H1 (cell line): ENCODE data around the gene PLCL1. TPM values are rescaled to one million over a fixed set of nuclear protein-coding genes. Genes with fewer than 3 reads are reported as not detected.

Source experiments
- CTCF ChIA-PET: fragments of 300-600 bp; sonication (Branson Sonifier 250); formaldehyde crosslinking; loops from one replicate; lab custom pipeline; 2021; ENCODE audit not compliant: partially characterized antibody; lab: Charles Lee
- POLR2A ChIA-PET: fragments of 300-600 bp; sonication (Branson Sonifier 250); formaldehyde crosslinking; loops from one replicate; lab custom pipeline; 2021; ENCODE audit warnings: inconsistent platforms; ENCODE audit not compliant: partially characterized antibody; lab: Charles Lee
- DNase-seq, 2 experiments: peaks; one replicate each; pipeline versions ENCODE4 v3.0.0 to v3.0.0-alpha.2; 2010 to 2022; ENCODE audit warnings: low spot score in 2 of 2, low read depth in 1 of 2, mixed read lengths in 1 of 2
- FAIRE-seq: peaks from 2 replicates; lab custom pipeline; 2011; peaks lifted over from hg19 to GRCh38; lab: Jason Lieb, UNC
- H2AFZ ChIP-seq: 2 replicates; pipeline ENCODE4 v1.8.1; 2012; ENCODE audit warnings: low read length, inconsistent platforms
- H2AK5ac ChIP-seq: 2 replicates; pipeline ENCODE4 v1.6.1; 2013; ENCODE audit warnings: low read depth, low read length
- H2BK120ac ChIP-seq: replicated peaks from 2 replicates; pipeline ENCODE3; 2013; ENCODE audit warnings: low read depth, low read length, inconsistent platforms
- H2BK12ac ChIP-seq: 2 replicates; pipeline ENCODE4 v1.6.1; 2013; ENCODE audit warnings: low read depth, low read length
- H2BK15ac ChIP-seq: 2 replicates; pipeline ENCODE4 v1.6.1; 2013; ENCODE audit warnings: low read length
- H2BK20ac ChIP-seq: 2 replicates; pipeline ENCODE4 v1.6.1; 2013; ENCODE audit warnings: low read length
- H2BK5ac ChIP-seq: 2 replicates; pipeline ENCODE4 v1.6.1; 2013; ENCODE audit warnings: low read depth, low read length
- H3K14ac ChIP-seq: 2 replicates; pipeline ENCODE4 v1.6.1; 2013; ENCODE audit warnings: inconsistent platforms; ENCODE audit not compliant: insufficient read length
- H3K18ac ChIP-seq: 2 replicates; pipeline ENCODE4 v1.6.1; 2013; ENCODE audit warnings: low read length; ENCODE audit errors: extremely low read depth
- H3K23ac ChIP-seq: 2 replicates; pipeline ENCODE4 v1.6.1; 2013; ENCODE audit warnings: inconsistent platforms; ENCODE audit not compliant: insufficient read length
- H3K23me2 ChIP-seq: 2 replicates; pipeline ENCODE4 v1.6.1; 2013; ENCODE audit warnings: low read depth, low read length
- H3K27ac ChIP-seq: 2 replicates; pipeline ENCODE4 v1.6.1; 2011; ENCODE audit warnings: low read depth, low read length, inconsistent platforms
- H3K27me3 ChIP-seq, 4 experiments: replicated peaks in 1 of 4; 1 replicate in 1 of 4; 2 replicates in 3 of 4; pipeline versions ENCODE4 v1.6.1 to v1.8.1; 2011 to 2013; ENCODE audit warnings: low read length in 3 of 4, mild to moderate bottlenecking in 3 of 4, inconsistent platforms in 2 of 4, mixed read lengths in 2 of 4, moderate library complexity in 1 of 4; ENCODE audit not compliant: control insufficient read depth in 3 of 4, insufficient read depth in 3 of 4; ENCODE audit errors: extremely low read depth in 1 of 4
- H3K36me3 ChIP-seq, 4 experiments: 2 replicates each; pipeline versions ENCODE4 v1.6.1 to v1.8.1; 2011 to 2013; ENCODE audit warnings: mild to moderate bottlenecking in 4 of 4, low read length in 3 of 4, moderate library complexity in 2 of 4, control low read depth in 1 of 4, inconsistent platforms in 1 of 4; ENCODE audit not compliant: insufficient read depth in 4 of 4, control insufficient read depth in 2 of 4
- H3K4ac ChIP-seq: replicated peaks from 2 replicates; pipeline ENCODE3; 2013; ENCODE audit warnings: low read length, low read depth, mixed read lengths, inconsistent platforms; ENCODE audit not compliant: insufficient read length
- H3K4me1 ChIP-seq, 4 experiments: replicated peaks in 1 of 4; 1 replicate in 1 of 4; 2 replicates in 3 of 4; pipeline versions ENCODE4 v1.6.1 to v1.8.1; 2011 to 2013; ENCODE audit warnings: low read length in 3 of 4, inconsistent platforms in 2 of 4, mixed read lengths in 1 of 4; ENCODE audit not compliant: insufficient read depth in 4 of 4, control insufficient read depth in 3 of 4
- H3K4me2 ChIP-seq, 2 experiments: 2 replicates each; pipeline versions ENCODE4 v1.6.1 to v1.8.1; 2011 to 2013; ENCODE audit warnings: low read depth in 2 of 2, low read length in 2 of 2, control low read depth in 1 of 2, inconsistent platforms in 1 of 2, mild to moderate bottlenecking in 1 of 2; ENCODE audit not compliant: insufficient read depth in 1 of 2
- H3K4me3 ChIP-seq, 4 experiments: fragments of 200-600, 300-600 bp in 1 of 4; sonication (generic), shearing (Covaris generic), sonication (Bioruptor Twin) in 1 of 4; 2 replicates each; pipeline versions ENCODE4 v1.5.1 to v1.8.1; 2011 to 2016; ENCODE audit warnings: low read length in 4 of 4, low read depth in 3 of 4, control low read depth in 2 of 4, inconsistent platforms in 2 of 4, mild to moderate bottlenecking in 2 of 4, mixed read lengths in 1 of 4, moderate library complexity in 1 of 4; ENCODE audit not compliant: insufficient read depth in 2 of 4; ENCODE audit errors: extremely low read depth in 1 of 4
- H3K56ac ChIP-seq: replicated peaks from 2 replicates; pipeline ENCODE3; 2013; ENCODE audit warnings: low read depth, mild to moderate bottlenecking, mixed read lengths, low read length, inconsistent platforms; ENCODE audit not compliant: insufficient read length
- H3K79me1 ChIP-seq: 2 replicates; pipeline ENCODE4 v1.6.1; 2013; ENCODE audit warnings: low read depth, low read length, control low read depth
- H3K79me2 ChIP-seq, 2 experiments: 2 replicates each; pipeline versions ENCODE4 v1.6.1 to v1.8.1; 2012 to 2013; ENCODE audit warnings: low read length in 2 of 2, mild to moderate bottlenecking in 2 of 2, inconsistent platforms in 1 of 2; ENCODE audit not compliant: insufficient read depth in 2 of 2, control insufficient read depth in 1 of 2
- H3K9ac ChIP-seq, 4 experiments: replicated peaks in 1 of 4; 1 replicate in 1 of 4; 2 replicates in 3 of 4; pipeline versions ENCODE4 v1.6.1 to v1.8.1; 2011 to 2013; ENCODE audit warnings: low read depth in 3 of 4, low read length in 3 of 4, control low read depth in 2 of 4, mild to moderate bottlenecking in 2 of 4, moderate library complexity in 2 of 4, inconsistent platforms in 1 of 4; ENCODE audit errors: extremely low read depth in 1 of 4
- H3K9me3 ChIP-seq, 2 experiments: 2 replicates each; pipeline versions ENCODE4 v1.6.1 to v1.8.1; 2012 to 2013; ENCODE audit warnings: mild to moderate bottlenecking in 2 of 2, moderate library complexity in 2 of 2, control low read depth in 1 of 2, inconsistent platforms in 1 of 2, low read depth in 1 of 2, low read length in 1 of 2, mixed read lengths in 1 of 2; ENCODE audit not compliant: insufficient read depth in 2 of 2
- H4K20me1 ChIP-seq, 2 experiments: replicated peaks in 1 of 2; 2 replicates each; pipeline versions ENCODE3 to v1.8.1; 2011 to 2013; ENCODE audit warnings: inconsistent platforms in 2 of 2, low read length in 2 of 2, mild to moderate bottlenecking in 1 of 2; ENCODE audit not compliant: insufficient read depth in 2 of 2, control insufficient read depth in 1 of 2
- H4K5ac ChIP-seq: 2 replicates; pipeline ENCODE4 v1.6.1; 2013; ENCODE audit warnings: low read length, low read depth, mixed read lengths, inconsistent platforms; ENCODE audit not compliant: insufficient read length
- H4K8ac ChIP-seq: 2 replicates; pipeline ENCODE4 v1.8.0; 2013; ENCODE audit warnings: mild to moderate bottlenecking, moderate library complexity, low read length, inconsistent platforms; ENCODE audit not compliant: insufficient read depth; ENCODE audit errors: extremely low read depth
- H4K91ac ChIP-seq: replicated peaks from 2 replicates; pipeline ENCODE3; 2013; ENCODE audit warnings: low read length, mixed read lengths, inconsistent platforms; ENCODE audit not compliant: insufficient read length
- BACH1 ChIP-seq: IDR thresholded peaks from 2 replicates; pipeline ENCODE4 v1.6.1; 2012; ENCODE audit warnings: low read length, improper control_type of control experiment
- CBX8 ChIP-seq: fragments of 300-800, 300-1000 bp; sonication (generic); IDR thresholded peaks from 2 replicates; pipeline ENCODE4 v1.7.1; 2016; ENCODE audit warnings: low read depth, low read length, borderline replicate concordance
- CEBPB ChIP-seq: IDR thresholded peaks from 2 replicates; pipeline ENCODE4 v1.6.1; 2012; ENCODE audit warnings: low read depth, low read length
- EP300 ChIP-seq, 2 experiments: IDR thresholded peaks; 1 replicate in 1 of 2; 2 replicates in 1 of 2; pipeline ENCODE4 v1.6.1; 2011 to 2012; ENCODE audit warnings: low read depth in 2 of 2, low read length in 2 of 2, mild to moderate bottlenecking in 2 of 2, borderline replicate concordance in 1 of 2, inconsistent platforms in 1 of 2, moderate library complexity in 1 of 2
- GTF2F1 ChIP-seq: IDR thresholded peaks from 2 replicates; pipeline ENCODE4 v1.6.1; 2012; ENCODE audit warnings: low read depth, low read length, improper control_type of control experiment, borderline replicate concordance
- NANOG ChIP-seq: IDR thresholded peaks from 2 replicates; pipeline ENCODE4 v1.6.1; 2011; ENCODE audit warnings: low read length, low read depth, mild to moderate bottlenecking, inconsistent platforms; ENCODE audit not compliant: insufficient read depth, poor library complexity, severe bottlenecking
- POLR2A ChIP-seq, 2 experiments: IDR thresholded peaks; 1 replicate in 1 of 2; 2 replicates in 1 of 2; pipeline ENCODE4 v1.6.1; 2011; ENCODE audit warnings: low read depth in 2 of 2, low read length in 2 of 2, mild to moderate bottlenecking in 2 of 2; ENCODE audit errors: control extremely low read depth in 1 of 2
- RBBP5 ChIP-seq: IDR thresholded peaks from 2 replicates; pipeline ENCODE4 v1.7.1; 2012; ENCODE audit warnings: low read depth, mild to moderate bottlenecking, inconsistent platforms, low read length, moderate library complexity, borderline replicate concordance
- RFX5 ChIP-seq: IDR thresholded peaks from 2 replicates; pipeline ENCODE4 v1.6.1; 2011; ENCODE audit warnings: low read depth, low read length, improper control_type of control experiment, borderline replicate concordance
- SAP30 ChIP-seq: fragments of 300-600 bp; sonication (generic); IDR thresholded peaks from 2 replicates; pipeline ENCODE4 v1.7.1; 2012; ENCODE audit warnings: low read length, moderate library complexity, mild to moderate bottlenecking, inconsistent platforms; ENCODE audit not compliant: insufficient read depth, insufficient replicate concordance
- SP2 ChIP-seq: IDR thresholded peaks from 2 replicates; pipeline ENCODE4 v1.6.1; 2012; ENCODE audit warnings: mild to moderate bottlenecking, low read length, inconsistent platforms
- SP4 ChIP-seq: IDR thresholded peaks from 2 replicates; pipeline ENCODE4 v1.6.1; 2012; ENCODE audit warnings: low read length, inconsistent platforms
- TEAD4 ChIP-seq: IDR thresholded peaks from 2 replicates; pipeline ENCODE4 v1.6.1; 2012; ENCODE audit warnings: low read depth, low read length, inconsistent platforms, mixed read lengths
- WGBS, 2 experiments: shearing (Covaris generic) in 1 of 2; methylation state at CpG; one replicate each; pipeline versions ENCODE4 v1.1.6 to v1.1.7; 2013 to 2015; ENCODE audit warnings: low lambda C conversion rate in 2 of 2, mixed read lengths in 2 of 2, inconsistent platforms in 1 of 2, low coverage in 1 of 2, missing lambda C conversion rate in 1 of 2; ENCODE audit not compliant: insufficient replicate concordance in 2 of 2, insufficient coverage in 1 of 2, insufficient read length in 1 of 2; ENCODE audit errors: extremely low coverage in 1 of 2, missing lambda C conversion rate in 1 of 2; 5-methylcytosine and 5-hydroxymethylcytosine counted together
- polyA plus RNA-seq, 7 experiments: library from polyadenylated mRNA; depleted of rRNA in 3 of 7; stranded (reverse) in 5 of 7; unstranded in 2 of 7; fragments of >200 nt in 5 of 7; fragments of 200-250 nt in 2 of 7; gene quantifications; 1 replicate in 5 of 7; 2 replicates in 1 of 7; 4 replicates in 1 of 7; pipeline versions ENCODE4 v1.2.1 to v1.2.3, GENCODE V29; 2011 to 2013; ENCODE audit warnings: missing spikeins in 2 of 7, mixed read lengths in 2 of 7
- total RNA-seq: library from RNA; stranded (reverse); fragmentation: NEBNext Ultra II Directional; extraction: Animal tissue kit (Norgen Biotek cat#: 25700); gene quantifications from 2 replicates; pipeline ENCODE4 v1.2.1, GENCODE V29; 2021

The PLCL1 gene
- total and polyA plus RNA-seq, 2 of the 8 experiments (the other 6 are each of a cell fraction or from before 2014, with no cell fraction given) = not detected

DNA sequence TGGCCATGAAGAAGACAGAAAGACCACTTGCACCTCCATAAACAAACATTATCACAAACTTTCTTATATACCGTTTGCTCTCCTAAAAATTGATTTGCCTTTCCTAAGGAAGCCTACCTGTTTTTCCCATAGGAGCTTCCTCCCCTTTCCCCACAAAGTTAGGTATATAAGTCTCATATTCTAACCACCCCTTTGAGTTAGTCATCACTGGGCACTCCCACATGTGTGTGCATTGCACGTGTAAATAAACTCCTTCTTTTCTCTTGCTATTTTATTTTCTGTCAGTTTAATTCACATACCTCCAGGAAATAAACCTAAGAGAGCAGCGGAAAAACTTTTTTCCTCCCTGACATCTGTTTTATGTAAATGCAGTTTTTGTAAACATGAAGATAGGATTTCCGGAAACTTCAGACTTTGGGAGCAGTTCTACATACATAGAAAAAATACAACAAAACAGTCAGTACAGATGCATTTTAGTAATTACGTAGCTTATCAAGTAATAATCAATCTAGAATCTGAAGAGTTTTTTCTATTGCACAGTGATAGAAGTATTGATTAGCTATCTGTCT is 46.6 kb downstream of the PLCL1 start:
- no peak overlapping the region for H2AK5ac ChIP-seq
- no peak overlapping the region for H4K91ac ChIP-seq
- H3K14ac ChIP-seq = no peak overlapping the region
- no peaks in the 10 kb centered on the region for H4K20me1 ChIP-seq
- H3K9ac ChIP-seq = no peak overlapping the region
- H3K56ac ChIP-seq = no peak overlapping the region
- H2BK12ac ChIP-seq = no peak overlapping the region
- H3K36me3 ChIP-seq = no peaks in the 10 kb centered on the region
- TF ChIP-seq EP300 (IDR thresholded peaks at IDR 0.05; ENCODE audit: borderline replicate concordance in 1 of 2, low read depth in 2 of 2, low read length in 2 of 2) (no peak), SP2 (no peak), SAP30 (no peak), SP4 (no peak), RFX5 (no peak), NANOG (no peak), TEAD4 (no peak), BACH1 (no peak), RBBP5 (no peak), POLR2A (IDR thresholded peaks at IDR 0.05; ENCODE audit: control extremely low read depth in 1 of 2, low read depth in 2 of 2, low read length in 2 of 2) (no peak), GTF2F1 (no peak), CEBPB (no peak), CBX8 (no peak)
- H2BK15ac ChIP-seq = no peak overlapping the region
- ChIA-PET CTCF (interaction anchor here (0.7 to 4.6 kb wide), 29 partner anchors 8 to 445 kb away, joined by 3 to 34 read pairs (median 4); no protein-coding TSS in a partner anchor), POLR2A (no interaction called here)
- no peak overlapping the region for H2BK20ac ChIP-seq
- no peak overlapping the region for H3K4me3 ChIP-seq
- no peak for DNase-seq
- H3K4me2 ChIP-seq = no peak overlapping the region
- no peaks in the 10 kb centered on the region for H3K79me1 ChIP-seq
- H4K8ac ChIP-seq = no peak overlapping the region
- H3K79me2 ChIP-seq = no peaks in the 10 kb centered on the region
- no peaks in the 10 kb centered on the region for H3K9me3 ChIP-seq
- H2BK120ac ChIP-seq = no peak overlapping the region
- no peak overlapping the region for H2BK5ac ChIP-seq
- no peak overlapping the region for H3K27ac ChIP-seq
- FAIRE-seq = no peak
- no peaks in the 10 kb centered on the region for H3K4me1 ChIP-seq
- H3K23ac ChIP-seq = no peak overlapping the region
- no peak overlapping the region for H4K5ac ChIP-seq
- H3K18ac ChIP-seq = no peak overlapping the region
- no peaks in the 10 kb centered on the region for H3K27me3 ChIP-seq
- H3K4ac ChIP-seq = no peak overlapping the region
- 87% methylated on average over 5 of the region's 5 CpGs; no CpG with 5 or more reads in 1 of the 2 experiments for WGBS, 2 experiments
- no peak overlapping the region for H2AFZ ChIP-seq
- no peaks in the 10 kb centered on the region; the same call in 1 of the 2 replicates for H3K23me2 ChIP-seq
